VCaP (cell line): Measurements from ENCODE around the gene HELZ2.

ENCODE experiments used
- H3K27ac ChIP-seq: fragments of 450-650 bp; 2 replicates; pipeline ENCODE4 v1.5.1; 2017
- TF ChIP-seq, protein P1 (sequence below): fragments of 450-650 bp; conservative IDR thresholded peaks from 2 replicates; pipeline ENCODE4 v1.5.1; 2017; ENCODE audit warnings: mild to moderate bottlenecking, moderate library complexity

HELZ2 gene

GRCh38 chr20:63565021-63565698 lies 8.9 kb downstream of the HELZ2 start:
- no peak overlapping the region for H3K27ac ChIP-seq
- TF ChIP-seq, protein P1, sequence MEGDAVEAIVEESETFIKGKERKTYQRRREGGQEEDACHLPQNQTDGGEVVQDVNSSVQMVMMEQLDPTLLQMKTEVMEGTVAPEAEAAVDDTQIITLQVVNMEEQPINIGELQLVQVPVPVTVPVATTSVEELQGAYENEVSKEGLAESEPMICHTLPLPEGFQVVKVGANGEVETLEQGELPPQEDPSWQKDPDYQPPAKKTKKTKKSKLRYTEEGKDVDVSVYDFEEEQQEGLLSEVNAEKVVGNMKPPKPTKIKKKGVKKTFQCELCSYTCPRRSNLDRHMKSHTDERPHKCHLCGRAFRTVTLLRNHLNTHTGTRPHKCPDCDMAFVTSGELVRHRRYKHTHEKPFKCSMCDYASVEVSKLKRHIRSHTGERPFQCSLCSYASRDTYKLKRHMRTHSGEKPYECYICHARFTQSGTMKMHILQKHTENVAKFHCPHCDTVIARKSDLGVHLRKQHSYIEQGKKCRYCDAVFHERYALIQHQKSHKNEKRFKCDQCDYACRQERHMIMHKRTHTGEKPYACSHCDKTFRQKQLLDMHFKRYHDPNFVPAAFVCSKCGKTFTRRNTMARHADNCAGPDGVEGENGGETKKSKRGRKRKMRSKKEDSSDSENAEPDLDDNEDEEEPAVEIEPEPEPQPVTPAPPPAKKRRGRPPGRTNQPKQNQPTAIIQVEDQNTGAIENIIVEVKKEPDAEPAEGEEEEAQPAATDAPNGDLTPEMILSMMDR, result no peak

GRCh38 chr20:63564036-63564810 lies 9.8 kb downstream of the HELZ2 start:
- H3K27ac ChIP-seq, result no peak overlapping the region
- TF ChIP-seq, protein P1, result no peak

GRCh38 chr20:63563225-63563935 lies 10.7 kb downstream of the HELZ2 start:
- no peak overlapping the region for H3K27ac ChIP-seq
- TF ChIP-seq, protein P1, result no peak

DNA sequence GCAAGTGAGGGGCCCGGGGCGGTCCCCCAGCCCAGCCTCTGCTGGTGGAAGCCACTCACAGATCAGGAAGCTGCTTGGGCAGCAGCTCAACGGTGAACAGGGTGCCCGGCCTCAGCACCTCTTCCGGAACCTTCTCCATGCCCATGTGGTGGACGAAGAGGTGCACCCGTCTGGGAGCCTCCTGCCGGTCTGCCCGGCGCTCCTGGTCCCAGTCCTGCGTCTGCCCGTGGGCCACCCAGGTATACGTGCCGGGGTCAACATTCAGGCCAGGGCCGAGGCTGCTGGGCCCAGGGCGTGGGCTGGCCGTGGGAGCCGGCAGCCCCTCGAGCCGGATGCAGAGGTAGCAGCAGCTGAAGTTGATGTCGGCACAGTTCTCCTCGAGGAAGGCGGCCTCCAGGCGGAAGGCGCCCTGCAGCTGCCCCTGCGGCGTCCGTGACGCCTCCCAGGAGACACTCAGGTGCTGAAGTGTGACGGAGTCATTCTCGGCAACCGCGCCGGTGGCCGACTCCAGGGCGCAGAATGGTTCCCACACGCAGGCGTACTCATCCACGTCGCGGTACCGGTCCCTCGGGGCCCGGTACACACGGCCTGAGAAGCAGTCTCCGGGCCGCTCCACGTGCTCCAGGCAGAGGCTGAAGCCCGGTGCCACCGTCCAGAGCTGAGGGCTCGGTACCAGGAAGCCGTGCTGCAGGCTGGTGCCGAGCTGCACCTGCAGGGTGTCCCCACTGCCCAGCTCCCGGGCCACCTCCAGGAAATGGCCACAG lies 11.4 kb downstream of the HELZ2 start:
- no peak overlapping the region for H3K27ac ChIP-seq

DNA sequence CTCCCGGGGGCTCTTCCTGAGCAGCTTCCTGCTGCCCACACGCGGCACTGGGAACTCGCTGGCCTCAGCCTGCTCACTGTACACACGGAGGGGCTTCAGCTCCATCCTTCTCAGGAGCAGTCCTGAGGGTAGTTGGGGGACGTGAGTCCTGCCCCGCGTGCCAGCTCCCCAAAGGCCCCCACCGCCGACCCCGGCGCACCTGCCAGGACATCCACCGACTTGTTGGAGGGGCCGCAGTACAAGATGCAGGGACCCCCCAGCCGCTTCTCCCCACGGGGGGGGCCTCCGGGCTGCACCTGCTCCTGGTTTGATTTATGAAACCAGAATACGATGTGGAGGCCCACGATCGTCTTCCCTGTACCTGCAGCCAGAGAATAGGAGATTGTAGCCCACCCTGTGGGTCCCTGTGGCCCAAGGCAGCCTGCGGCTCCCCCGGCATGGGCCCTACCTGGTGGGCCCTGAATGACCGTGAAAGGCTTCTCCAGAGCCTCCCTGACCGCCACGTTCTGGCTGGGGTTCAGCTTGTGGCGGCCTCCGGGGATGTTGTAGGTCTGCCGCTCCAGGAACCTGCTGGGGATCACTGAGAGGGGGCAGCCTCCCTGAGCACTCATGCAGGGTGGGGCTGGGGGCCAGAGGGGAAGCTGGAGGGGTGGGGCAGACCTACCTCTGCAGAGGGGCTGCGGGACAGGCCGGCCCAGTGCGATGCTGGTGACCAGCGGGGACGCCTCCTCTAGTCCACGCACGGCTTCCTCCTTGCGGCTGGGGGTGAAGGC lies 12.2 kb downstream of the HELZ2 start:
- TF ChIP-seq, protein P1, result no peak
- H3K27ac ChIP-seq, result no peak overlapping the region

More for the DNA sequence above, 11.4 kb downstream of the HELZ2 start:
- TF ChIP-seq, protein P1, result no peak

- H3K27ac ChIP-seq, result no peak overlapping the region
- TF ChIP-seq, protein P1, result no peak
These were observed 13.0 kb downstream of the HELZ2 start for GRCh38 chr20:63560856-63561609.
